GM13976 (cell line): ENCODE results near the gene CRTAC1.

ENCODE experiments used
- DNase-seq: peaks from one replicate; pipeline ENCODE4 v3.0.0; 2012; ENCODE audit warnings: low spot score
- CTCF ChIP-seq: IDR thresholded peaks from 2 replicates; pipeline ENCODE4 v1.5.1; 2012; ENCODE audit warnings: borderline replicate concordance, mild to moderate bottlenecking; ENCODE audit not compliant: insufficient read depth; ENCODE audit errors: extremely low read depth, missing control alignments, control extremely low read depth
- in situ Hi-C: fragments of 300-500 bp; cut with MboI; formaldehyde crosslinking; loops from one replicate; pipeline ENCODE4 v1.12.0; 2022; ENCODE audit warnings: low sequenced_read_pairs, mixed read lengths, inconsistent platforms; ENCODE audit not compliant: unreplicated experiment

CRTAC1 gene

GRCh38 chr10:98030093-98030821, at the start of gene CRTAC1:
Gene CRTAC1, minus strand, starts transcription at chr10:98030621. Its CDS starts 149 bp downstream, at chr10:98030472.
- TF ChIP-seq CTCF, result no peak
- DNase-seq, result no peak
- in situ Hi-C loops, result no loop called here

GRCh38 chr10:98078774-98079173, 48.4 kb upstream of the CRTAC1 start:
- in situ Hi-C loops, result no loop called here
- no peak for TF ChIP-seq CTCF
- DNase-seq, result no peak

GRCh38 chr10:98077223-98077622, 46.8 kb upstream of the CRTAC1 start:
- no peak for TF ChIP-seq CTCF
- in situ Hi-C loops, result no loop called here
- DNase-seq, result no peak

GRCh38 chr10:98076086-98076485, 45.7 kb upstream of the CRTAC1 start:
- no peak for TF ChIP-seq CTCF
- in situ Hi-C loops, result no loop called here
- no peak for DNase-seq

GRCh38 chr10:98074315-98074911, 44.0 kb upstream of the CRTAC1 start:
- in situ Hi-C loops, result no loop called here
- no peak for DNase-seq
- TF ChIP-seq CTCF, result no peak

DNA sequence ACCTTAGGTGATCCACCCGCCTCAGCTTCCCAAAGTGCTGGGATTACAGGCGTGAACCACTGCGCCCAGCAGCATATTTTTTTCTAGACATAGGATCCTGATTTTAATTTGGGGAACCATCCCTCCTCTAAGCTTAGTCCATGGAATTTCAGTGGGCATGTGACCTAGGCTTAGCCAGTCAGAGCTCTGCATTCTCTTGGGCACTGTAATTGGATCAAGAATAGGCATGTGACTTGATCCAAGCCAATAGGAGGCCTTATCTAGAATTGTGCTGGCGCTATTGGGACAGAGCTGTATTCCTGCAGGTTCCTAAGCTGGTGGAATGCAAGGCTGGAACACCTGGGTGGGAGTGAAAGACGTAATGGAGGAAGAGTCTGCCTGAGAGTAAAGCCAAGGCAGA, 36.7 kb upstream of the CRTAC1 start:
- in situ Hi-C loops, result no loop called here
- TF ChIP-seq CTCF, result no peak
- DNase-seq, result no peak

DNA sequence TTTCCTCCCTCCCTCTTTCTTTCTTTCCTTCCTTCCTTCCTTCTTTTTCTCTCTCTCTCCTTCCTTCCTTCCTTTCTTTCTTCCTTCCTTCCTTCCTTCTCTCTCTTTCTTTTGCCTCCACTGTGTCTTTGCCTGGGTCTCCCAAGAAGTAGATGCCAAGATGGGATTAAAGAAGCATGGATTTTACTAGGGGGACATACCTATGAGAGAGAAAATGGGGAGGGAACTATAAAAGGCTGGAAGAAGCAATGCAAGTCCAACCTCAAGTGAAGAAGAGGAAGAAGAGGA, 33.3 kb upstream of the CRTAC1 start:
- in situ Hi-C loops, result no loop called here
- no peak for TF ChIP-seq CTCF
- no peak for DNase-seq
